HEK293 (cell line): Measurements from ENCODE around the gene SUSD6.
A peak's percentile ranks its signal among the peaks of the same experiment; 100 is the strongest.

Source experiments
- CTCF ChIA-PET: fragments of 350-600 bp; formaldehyde crosslinking; extraction: SDS; loops from one replicate; lab custom pipeline; 2021; ENCODE audit warnings: antibody characterized with exemption; lab: Yijun Ruan, JAX
- POLR2A ChIA-PET: fragments of 300-600 bp; formaldehyde crosslinking; extraction: SDS; loops from one replicate; lab custom pipeline; 2020; ENCODE audit warnings: antibody characterized with exemption, inconsistent platforms; lab: Yijun Ruan, JAX
- H3K27ac ChIP-seq: fragments of 200-500 bp; sonication (Bioruptor generic); 2 replicates; pipeline ENCODE4 v1.5.1; 2014; ENCODE audit warnings: low read depth, low read length, control low read depth, inconsistent platforms; ENCODE audit errors: extremely low read depth
- H3K36me3 ChIP-seq, 2 experiments: fragments of 200-500 bp in 1 of 2; sonication (Bioruptor generic) in 1 of 2; 1 replicate in 1 of 2; 2 replicates in 1 of 2; pipeline ENCODE4 v1.5.1; 2014 to 2017; ENCODE audit warnings: inconsistent platforms in 2 of 2, low read length in 2 of 2; ENCODE audit not compliant: control insufficient read depth in 2 of 2, insufficient read depth in 1 of 2
- H3K4me1 ChIP-seq: fragments of 200-500 bp; sonication (Bioruptor generic); 2 replicates; pipeline ENCODE4 v1.5.1; 2014; ENCODE audit warnings: mild to moderate bottlenecking, low read length, inconsistent platforms; ENCODE audit not compliant: control insufficient read depth, insufficient read depth
- H3K4me3 ChIP-seq: 2 replicates; pipeline ENCODE4 v1.5.1; 2011; ENCODE audit warnings: low read depth, mild to moderate bottlenecking, control low read depth, low read length, moderate library complexity
- H3K9me3 ChIP-seq: fragments of 200-500 bp; sonication (Bioruptor generic); 2 replicates; pipeline ENCODE4 v1.5.1; 2014; ENCODE audit warnings: low read depth, low read length, inconsistent platforms; ENCODE audit not compliant: control insufficient read depth, insufficient read depth
- EGR2 ChIP-seq: fragments of 450-650 bp; formaldehyde crosslinking; IDR thresholded peaks from 2 replicates; pipeline ENCODE4 v1.5.1; 2016; ENCODE audit warnings: low read depth, missing biosample characterization, missing genetic modification characterization
- FEZF1 ChIP-seq: fragments of 450-650 bp; formaldehyde crosslinking; IDR thresholded peaks from 2 replicates; pipeline ENCODE4 v1.5.1; 2016; ENCODE audit warnings: missing biosample characterization, missing genetic modification characterization
- HIC1 ChIP-seq: fragments of 450-650 bp; formaldehyde crosslinking; IDR thresholded peaks from 2 replicates; pipeline ENCODE4 v1.5.1; 2016; ENCODE audit warnings: missing biosample characterization, missing genetic modification characterization
- HOXA7 ChIP-seq: sonication (generic); formaldehyde crosslinking; IDR thresholded peaks from 2 replicates; pipeline ENCODE4 v1.8.1; 2022; ENCODE audit warnings: missing genetic modification reagents, borderline replicate concordance
- KLF10 ChIP-seq: fragments of 450-650 bp; IDR thresholded peaks from 2 replicates; pipeline ENCODE4 v1.5.1; 2018; ENCODE audit warnings: missing biosample characterization, mild to moderate bottlenecking, missing genetic modification characterization
- KLF9 ChIP-seq: fragments of 450-650 bp; formaldehyde crosslinking; IDR thresholded peaks from 2 replicates; pipeline ENCODE4 v1.5.1; 2016; ENCODE audit warnings: missing biosample characterization, missing genetic modification characterization, low read depth
- PRDM4 ChIP-seq: fragments of 450-650 bp; formaldehyde crosslinking; IDR thresholded peaks from 2 replicates; pipeline ENCODE4 v1.5.1; 2017; ENCODE audit warnings: missing biosample characterization, missing genetic modification characterization
- SETDB1 ChIP-seq: IDR thresholded peaks from one replicate; pipeline ENCODE4 v1.6.1; 2017; ENCODE audit warnings: mild to moderate bottlenecking, low read length, moderate library complexity, mixed read lengths; ENCODE audit not compliant: insufficient read length
- SP7 ChIP-seq: fragments of 450-650 bp; formaldehyde crosslinking; IDR thresholded peaks from 2 replicates; pipeline ENCODE4 v1.5.1; 2016; ENCODE audit warnings: missing biosample characterization, missing genetic modification characterization
- TCF7L2 ChIP-seq: IDR thresholded peaks from 2 replicates; pipeline ENCODE4 v1.6.1; 2011; ENCODE audit warnings: low read depth, mild to moderate bottlenecking, inconsistent platforms, low read length, moderate library complexity, borderline replicate concordance
- ZBTB1 ChIP-seq: fragments of 450-650 bp; formaldehyde crosslinking; IDR thresholded peaks from 2 replicates; pipeline ENCODE4 v1.5.1; 2016; ENCODE audit warnings: missing biosample characterization, missing genetic modification characterization
- ZBTB17 ChIP-seq: fragments of 450-650 bp; formaldehyde crosslinking; IDR thresholded peaks from 2 replicates; pipeline ENCODE4 v1.5.1; 2016; ENCODE audit warnings: missing biosample characterization, missing genetic modification characterization
- ZBTB44 ChIP-seq: fragments of 450-650 bp; IDR thresholded peaks from 2 replicates; pipeline ENCODE4 v1.5.1; 2018; ENCODE audit warnings: missing biosample characterization, mild to moderate bottlenecking, missing genetic modification characterization
- ZBTB48 ChIP-seq: fragments of 450-650 bp; formaldehyde crosslinking; IDR thresholded peaks from 2 replicates; pipeline ENCODE4 v1.5.1; 2016; ENCODE audit warnings: missing biosample characterization, missing genetic modification characterization
- ZFP37 ChIP-seq: fragments of 450-650 bp; formaldehyde crosslinking; IDR thresholded peaks from 2 replicates; pipeline ENCODE4 v1.5.1; 2016; ENCODE audit warnings: missing biosample characterization, missing genetic modification characterization
- ZNF112 ChIP-seq: fragments of 450-650 bp; formaldehyde crosslinking; IDR thresholded peaks from 2 replicates; pipeline ENCODE4 v1.5.0; 2017; ENCODE audit warnings: missing biosample characterization, missing genetic modification characterization
- ZNF169 ChIP-seq: fragments of 450-650 bp; formaldehyde crosslinking; IDR thresholded peaks from 2 replicates; pipeline ENCODE4 v1.5.1; 2016; ENCODE audit warnings: missing biosample characterization, missing genetic modification characterization
- ZNF335 ChIP-seq: fragments of 450-650 bp; formaldehyde crosslinking; conservative IDR thresholded peaks from 2 replicates; pipeline ENCODE4 v1.5.1; 2016; ENCODE audit warnings: missing biosample characterization, missing genetic modification characterization
- ZNF404 ChIP-seq: fragments of 450-650 bp; formaldehyde crosslinking; IDR thresholded peaks from 2 replicates; pipeline ENCODE4 v1.5.1; 2017; ENCODE audit warnings: missing biosample characterization, missing genetic modification characterization
- ZNF510 ChIP-seq: fragments of 450-650 bp; formaldehyde crosslinking; IDR thresholded peaks from 2 replicates; pipeline ENCODE4 v1.5.1; 2018; ENCODE audit warnings: mild to moderate bottlenecking, missing genetic modification characterization, missing biosample characterization; ENCODE audit not compliant: insufficient replicate concordance
- ZNF658 ChIP-seq: fragments of 450-650 bp; formaldehyde crosslinking; IDR thresholded peaks from 2 replicates; pipeline ENCODE4; 2016; ENCODE audit warnings: missing biosample characterization, missing genetic modification characterization
- ZNF660 ChIP-seq: fragments of 450-650 bp; IDR thresholded peaks from 2 replicates; pipeline ENCODE4 v1.5.1; 2018; ENCODE audit warnings: missing biosample characterization, mild to moderate bottlenecking, missing genetic modification characterization
- ZNF791 ChIP-seq: fragments of 450-650 bp; formaldehyde crosslinking; IDR thresholded peaks from 2 replicates; pipeline ENCODE4 v1.5.1; 2016; ENCODE audit warnings: missing biosample characterization, missing genetic modification characterization
- ZNF837 ChIP-seq: fragments of 450-650 bp; formaldehyde crosslinking; IDR thresholded peaks from 2 replicates; pipeline ENCODE4 v1.5.1; 2016; ENCODE audit warnings: missing biosample characterization, missing genetic modification characterization

SUSD6 gene

GRCh38 chr14:69726761-69727511, 115.5 kb downstream of the SUSD6 start (continued):
- no peak for TF ChIP-seq ZBTB44 (tag by site-specific recombination)
- TF ChIP-seq KLF9 (tag by site-specific recombination): 0 out of 2 replicates have a peak, but pooled peaks have one; percentile 33
- TF ChIP-seq SETDB1: no peak
- no peak for TF ChIP-seq ZNF658 (tag by site-specific recombination)
- TF ChIP-seq ZBTB48 (tag by site-specific recombination): no peak
- no peak for TF ChIP-seq ZNF510
- TF ChIP-seq ZNF660 (tag by site-specific recombination): 0 out of 2 replicates have a peak, but pooled peaks have one; percentile 55
- peak; percentile 44; the same call in 1 of the 2 replicates for TF ChIP-seq EGR2
- no peak for TF ChIP-seq PRDM4 (tag by site-specific recombination)
- TF ChIP-seq ZNF791 (tag by site-specific recombination): no peak

- no peak overlapping the region for H3K27ac ChIP-seq
- no peaks in the 10 kb centered on the region for H3K36me3 ChIP-seq
- no peak overlapping the region for H3K4me3 ChIP-seq
- TF ChIP-seq ZBTB17 (no peak), HOXA7 (CRISPR knock-in tag) (no peak), ZBTB1 (tag by site-specific recombination) (no peak), ZNF658 (tag by site-specific recombination) (no peak), ZNF837 (tag by site-specific recombination) (no peak), ZBTB48 (tag by site-specific recombination) (no peak), ZNF112 (tag by site-specific recombination) (no peak), TCF7L2 (no peak), ZNF169 (tag by site-specific recombination) (no peak), FEZF1 (tag by site-specific recombination) (no peak), ZFP37 (tag by site-specific recombination) (no peak), HIC1 (no peak), ZNF404 (tag by site-specific recombination) (no peak), KLF10 (tag by site-specific recombination) (no peak), SP7 (tag by site-specific recombination) (no peak), ZNF335 (tag by site-specific recombination) (no peak)
- H3K9me3 ChIP-seq: no peaks in the 10 kb centered on the region
- H3K4me1 ChIP-seq: no peaks in the 10 kb centered on the region
- ChIA-PET CTCF (interaction anchor here (0.7 to 3.2 kb wide), 13 partner anchors 14 to 594 kb away, joined by 3 to 39 read pairs (median 6); no protein-coding TSS in a partner anchor), POLR2A (no interaction called here)
These were observed 116.5 kb downstream of the SUSD6 start for GRCh38 chr14:69727860-69728259.
